Natural killer cell (primary cell): ENCODE data around the gene ADCK1. TPM values are rescaled to one million over a fixed set of nuclear protein-coding genes. Genes with fewer than 3 reads are reported as not detected.
"Not testable (repeated sequence)": the region's sequence is repeated elsewhere in the genome, so short reads cannot be mapped to it uniquely, and the experiment has no call there.

Source experiments
- ATAC-seq, 3 donors: fragments of 150-1000 bp in 2 of 3; fragments of 200-7000 bp in 1 of 3; cut with Tn5 transposase; 1 replicate in 1 of 3; 2 replicates in 2 of 3; pipeline ENCODE4 v1.10.0; 2021; ENCODE audit warnings: mild to moderate bottlenecking in 2 of 3, moderate library complexity in 2 of 3
- DNase-seq, 2 donors: peaks; one replicate each; pipeline versions ENCODE4 v3.0.0 to v3.0.0-alpha.2; 2013 to 2021; ENCODE audit warnings: mixed read lengths in 1 of 2
- H3K27ac ChIP-seq: one replicate; pipeline ENCODE4 v1.5.1; 2013; ENCODE audit warnings: mild to moderate bottlenecking, low read length
- H3K27me3 ChIP-seq: one replicate; pipeline ENCODE4 v1.6.1; 2013; ENCODE audit warnings: low read length; ENCODE audit not compliant: control insufficient read depth, insufficient read depth
- H3K36me3 ChIP-seq: one replicate; pipeline ENCODE4 v1.6.1; 2013; ENCODE audit warnings: low read length; ENCODE audit not compliant: control insufficient read depth, insufficient read depth
- H3K4me1 ChIP-seq: one replicate; pipeline ENCODE4 v1.6.1; 2013; ENCODE audit warnings: low read length; ENCODE audit not compliant: control insufficient read depth, insufficient read depth
- H3K4me3 ChIP-seq: one replicate; pipeline ENCODE4 v1.5.1; 2013; ENCODE audit warnings: low read length
- H3K9me3 ChIP-seq: one replicate; pipeline ENCODE4 v1.6.1; 2013; ENCODE audit warnings: low read length; ENCODE audit not compliant: control insufficient read depth, insufficient read depth
- H3K27ac Mint-ChIP-seq, 2 donors: one replicate each; pipeline ENCODE4 v1.8.0; 2022; ENCODE audit warnings: mild to moderate bottlenecking in 2 of 2, mixed read lengths in 2 of 2, moderate library complexity in 1 of 2
- H3K27me3 Mint-ChIP-seq, 2 donors: one replicate each; pipeline ENCODE4 v1.8.0; 2022; ENCODE audit warnings: low read depth in 2 of 2, mixed read lengths in 2 of 2
- H3K36me3 Mint-ChIP-seq: one replicate; pipeline ENCODE4 v1.8.0; 2022; ENCODE audit warnings: mixed read lengths
- H3K4me1 Mint-ChIP-seq, 2 donors: one replicate each; pipeline ENCODE4 v1.8.0; 2022; ENCODE audit warnings: mixed read lengths in 2 of 2
- H3K4me3 Mint-ChIP-seq: one replicate; pipeline ENCODE4 v1.8.0; 2022; ENCODE audit warnings: mild to moderate bottlenecking, moderate library complexity, mixed read lengths
- H3K9me3 Mint-ChIP-seq, 2 donors: one replicate each; pipeline ENCODE4 v1.8.0; 2022; ENCODE audit warnings: mixed read lengths in 2 of 2
- CTCF ChIP-seq: fragments of 200-600 bp; IDR thresholded peaks from one replicate; pipeline ENCODE4 v1.8.0; 2022; ENCODE audit warnings: antibody characterized with exemption
- WGBS: methylation state at CpG from one replicate; pipeline ENCODE4 v1.1.7; 2013; ENCODE audit warnings: missing lambda C conversion rate; ENCODE audit not compliant: insufficient coverage; 5-methylcytosine and 5-hydroxymethylcytosine counted together
- intact Hi-C: fragments of 100-400 bp; cut with micrococcal nuclease; formaldehyde crosslinking; loops from one replicate; pipeline ENCODE4 v1.14.2; 2022
- total RNA-seq, 4 donors: library from RNA; stranded (reverse); fragments of 120-200 nt in 1 of 4; gene quantifications; one replicate each; pipeline versions ENCODE4 v1.2.3 to v1.2.4, GENCODE V29; 2013 to 2022

The ADCK1 gene
- total RNA-seq, 3 donors from 2014 or later (not counting 1 experiment from before 2014, with no cell fraction given): 8.0 to 9.2 (median 8.5) TPM

DNA sequence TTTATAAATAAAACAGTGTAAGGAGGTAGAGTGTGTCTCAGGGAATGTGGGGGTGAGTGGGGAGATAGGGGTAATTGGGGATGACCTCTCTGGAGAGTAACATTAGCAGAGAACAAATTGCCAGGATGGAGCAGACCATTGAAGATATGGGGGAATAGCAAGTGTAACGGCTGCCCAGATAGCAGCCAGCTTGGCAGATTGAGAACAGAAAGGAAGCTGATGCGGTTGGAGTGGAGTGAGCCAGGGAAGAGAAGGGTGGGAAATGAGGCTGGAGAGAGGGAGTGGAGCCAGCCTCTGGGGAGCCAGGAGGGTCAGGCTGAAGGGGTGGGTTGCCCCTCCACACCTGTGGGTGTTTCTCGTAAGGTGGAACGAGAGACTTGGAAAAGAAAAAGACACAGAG lies 5.6 kb upstream of the ADCK1 start:
- Histone ChIP-seq H3K4me3 (no peak overlapping the region), H3K36me3 (no peaks in the 10 kb centered on the region), H3K27ac (no peak overlapping the region), H3K9me3 (no peaks in the 10 kb centered on the region), H3K27me3 (peaks cover 2% of the 10 kb centered on the region), H3K4me1 (no peaks in the 10 kb centered on the region)
- H3K27ac Mint-ChIP-seq: no peak overlapping the region
- intact Hi-C loops: no loop called here
- H3K27me3 Mint-ChIP-seq: peaks cover 14% of the 10 kb centered on the region in 2 donors
- WGBS: 87% methylated on average over 4 of the region's 4 CpGs
- no peaks in the 10 kb centered on the region for H3K9me3 Mint-ChIP-seq
- H3K4me1 Mint-ChIP-seq: no peaks in the 10 kb centered on the region
- no peak overlapping the region for H3K4me3 Mint-ChIP-seq
- DNase-seq: no peak
- no peak for ATAC-seq
- no peaks in the 10 kb centered on the region for H3K36me3 Mint-ChIP-seq
- no peak for TF ChIP-seq CTCF

- peak overlapping the region; percentile 67 for H3K27ac ChIP-seq
- intact Hi-C loops: loop anchor here (1.0 kb wide), 1 partner anchor 342 kb away; the partner anchor contains the start of gene VIPAS39
- Mint-ChIP-seq H3K27ac (peak overlapping the region; percentile 80 to 90), H3K4me3 (peak overlapping the region; percentile 82)
- WGBS: 81% methylated on average over 13 of the region's 13 CpGs
- H3K4me1 Mint-ChIP-seq, DNase-seq, H3K9me3 ChIP-seq, H3K27me3 Mint-ChIP-seq, H3K9me3 Mint-ChIP-seq, H3K27me3 ChIP-seq, H3K36me3 ChIP-seq, H3K36me3 Mint-ChIP-seq, ATAC-seq: not testable (repeated sequence)
- peak overlapping the region; percentile 54 for H3K4me3 ChIP-seq
- peaks cover 11% of the 10 kb centered on the region for H3K4me1 ChIP-seq
Observed at GRCh38 chr14:77799456-77799855, 453 bp upstream of the ADCK1 start.

- Histone ChIP-seq H3K4me3 (no peak overlapping the region), H3K4me1 (peaks cover 11% of the 10 kb centered on the region), H3K9me3 (no peaks in the 10 kb centered on the region), H3K27me3 (no peaks in the 10 kb centered on the region), H3K27ac (peak overlapping the region; percentile 67), H3K36me3 (no peaks in the 10 kb centered on the region)
- Mint-ChIP-seq H3K4me3 (peak overlapping the region; percentile 87), H3K9me3 (no peaks in the 10 kb centered on the region), H3K36me3 (no peaks in the 10 kb centered on the region), H3K4me1 (peaks cover 5 to 9% of the 10 kb centered on the region in 2 donors), H3K27me3 (no peaks in the 10 kb centered on the region), H3K27ac (peak overlapping the region; percentile 80 to 90)
- TF ChIP-seq CTCF: no peak
- intact Hi-C loops: loop anchor here (1.0 kb wide), 2 partner anchors 40 to 93 kb away; partner anchors contain the start of genes ALKBH1, SLIRP and SNW1
- ATAC-seq (no peak), DNase-seq (no peak)
- no CpG with 5 or more reads among the region's 1 CpG for WGBS
Observed at GRCh38 chr14:77800814-77801213, 905 bp downstream of the ADCK1 start.

GRCh38 chr14:77804592-77804991 lies 4.7 kb downstream of the ADCK1 start:
- Mint-ChIP-seq H3K4me3 (no peak overlapping the region), H3K9me3 (no peaks in the 10 kb centered on the region), H3K36me3 (no peaks in the 10 kb centered on the region), H3K27ac (no peak overlapping the region), H3K27me3 (no peaks in the 10 kb centered on the region), H3K4me1 (peaks cover 4 to 8% of the 10 kb centered on the region in 2 donors)
- Histone ChIP-seq H3K4me3 (no peak overlapping the region), H3K4me1 (peaks cover 10% of the 10 kb centered on the region), H3K36me3 (no peaks in the 10 kb centered on the region), H3K27me3 (no peaks in the 10 kb centered on the region), H3K27ac (no peak overlapping the region), H3K9me3 (no peaks in the 10 kb centered on the region)
- ATAC-seq (no peak), DNase-seq (peak in 1 of 2 donors; percentile 16)
- TF ChIP-seq CTCF: no peak
- intact Hi-C loops: no loop called here
- 70% methylated on average over 6 of the region's 6 CpGs for WGBS
